Measurements from ENCODE around the gene SLC25A42.

Gene SLC25A42

DNA sequence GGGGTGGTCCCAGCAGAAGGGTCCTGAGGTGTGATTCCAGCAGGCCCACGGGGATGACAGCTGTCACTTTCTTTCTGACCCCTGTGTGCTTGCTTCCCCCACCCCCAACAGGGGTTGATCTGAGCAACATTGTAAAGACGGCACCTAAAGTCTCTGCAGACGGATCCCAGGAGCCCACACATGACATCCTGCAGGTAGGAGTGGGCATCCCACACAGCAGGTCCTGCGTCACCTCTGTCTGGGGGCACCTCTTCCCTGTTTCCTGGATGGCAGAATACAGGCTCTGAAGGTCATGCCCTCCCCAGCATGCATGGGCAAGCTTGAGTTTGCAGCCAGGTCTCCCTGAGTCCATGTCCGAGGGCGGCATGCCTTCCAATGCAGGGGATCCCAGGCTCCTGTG is 19.9 kb upstream of the SLC25A42 start:
- no peak overlapping the region for H3K4me3 ChIP-seq (ENCODE audit: low read length)
- DNase-seq (ENCODE audit: low read depth, low spot score) = no peak

DNA sequence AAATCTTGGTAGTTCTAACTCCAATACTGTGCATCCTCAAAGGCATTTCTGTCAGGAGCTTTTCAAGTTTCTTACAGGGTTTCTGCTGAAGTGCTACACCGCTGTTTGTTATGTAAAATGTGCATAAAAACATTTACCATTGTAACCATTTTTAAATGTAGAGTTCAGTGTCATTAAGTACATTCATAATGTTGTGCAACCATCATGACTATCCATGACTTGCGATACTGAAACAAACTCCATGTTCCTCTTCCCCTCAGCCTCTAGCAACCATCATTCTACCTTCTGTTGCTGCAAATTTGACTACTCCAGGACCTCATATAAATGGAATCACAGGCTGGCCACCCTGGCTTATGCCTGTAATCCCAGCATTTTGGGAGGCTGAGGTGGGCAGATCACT is 14.4 kb upstream of the SLC25A42 start:
- no peak for DNase-seq (ENCODE audit: low read depth, low spot score)
- no peak overlapping the region for H3K4me3 ChIP-seq (ENCODE audit: low read length)

DNA sequence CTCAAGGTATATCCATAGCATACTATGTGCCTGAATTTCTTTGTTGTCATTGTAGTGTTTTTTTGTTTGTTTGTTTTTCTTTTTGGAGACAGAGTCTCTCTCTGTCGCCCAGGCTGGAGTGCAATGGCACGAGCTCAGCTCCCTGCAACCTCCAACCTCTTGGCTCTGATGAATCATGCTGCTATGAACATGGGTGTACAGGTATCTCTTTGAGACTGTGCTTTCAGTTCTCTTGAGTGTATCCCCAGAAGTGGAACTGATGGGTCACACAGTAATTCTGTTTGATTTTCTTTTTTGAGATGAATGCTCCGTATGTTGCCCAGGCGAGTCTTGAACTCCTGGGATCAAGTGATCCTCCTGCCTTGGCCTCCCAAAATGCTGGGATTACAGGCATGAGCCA is 13.7 kb upstream of the SLC25A42 start:
- DNase-seq (ENCODE audit: low read depth, low spot score) = no peak
- no peak overlapping the region for H3K4me3 ChIP-seq (ENCODE audit: low read length)

DNA sequence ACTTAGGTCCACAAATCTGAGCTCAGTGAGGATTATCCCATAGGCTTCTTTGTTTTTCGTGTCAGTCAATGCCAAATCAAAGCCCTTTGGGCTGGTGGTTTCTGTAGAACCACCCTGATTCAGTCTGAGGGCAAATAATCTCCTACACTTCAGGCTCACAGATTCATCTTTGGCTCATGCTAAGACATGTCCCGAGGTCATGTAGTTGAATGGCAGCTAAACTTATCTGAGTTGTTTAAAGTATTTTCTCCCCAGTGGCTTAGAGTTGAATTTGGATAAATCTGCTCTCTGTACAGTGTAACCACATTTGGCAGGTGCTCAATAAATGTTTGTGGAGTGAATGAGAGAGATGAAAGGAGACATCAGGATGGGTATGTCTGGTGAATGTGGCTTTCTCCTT is 13.1 kb upstream of the SLC25A42 start:
- DNase-seq (ENCODE audit: low read depth, low spot score) = no peak
- no peak overlapping the region for H3K4me3 ChIP-seq (ENCODE audit: low read length)

DNA sequence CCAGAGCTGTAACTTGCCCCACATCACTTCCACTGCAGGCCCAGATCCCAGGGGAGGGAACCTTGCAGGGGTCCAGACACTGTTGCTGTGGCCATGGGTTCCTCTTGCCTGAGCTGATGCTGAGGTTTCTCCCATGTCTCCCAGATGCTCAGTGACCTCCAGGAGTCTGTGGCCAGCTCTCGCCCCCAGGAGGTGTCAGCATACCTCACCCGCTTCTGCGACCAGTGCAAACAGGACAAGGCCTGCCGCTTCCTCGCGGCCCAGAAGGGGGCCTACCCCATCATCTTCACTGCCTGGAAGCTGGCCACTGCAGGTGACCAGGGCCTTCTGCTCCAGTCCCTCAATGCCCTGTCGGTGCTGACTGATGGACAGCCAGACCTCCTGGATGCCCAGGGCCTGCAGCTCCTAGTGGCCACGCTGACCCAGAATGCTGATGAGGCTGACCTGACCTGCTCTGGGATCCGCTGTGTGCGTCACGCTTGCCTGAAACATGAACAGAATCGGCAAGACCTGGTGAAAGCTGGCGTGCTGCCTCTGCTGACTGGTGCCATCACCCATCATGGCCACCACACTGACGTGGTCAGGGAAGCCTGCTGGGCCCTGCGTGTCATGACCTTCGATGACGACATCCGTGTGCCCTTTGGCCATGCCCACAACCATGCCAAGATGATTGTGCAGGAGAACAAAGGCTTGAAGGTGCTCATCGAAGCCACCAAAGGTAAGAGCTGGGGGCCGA is 12.1 kb upstream of the SLC25A42 start:
- H3K4me3 ChIP-seq (ENCODE audit: low read length) = no peak overlapping the region
- no peak for DNase-seq (ENCODE audit: low read depth, low spot score)

DNA sequence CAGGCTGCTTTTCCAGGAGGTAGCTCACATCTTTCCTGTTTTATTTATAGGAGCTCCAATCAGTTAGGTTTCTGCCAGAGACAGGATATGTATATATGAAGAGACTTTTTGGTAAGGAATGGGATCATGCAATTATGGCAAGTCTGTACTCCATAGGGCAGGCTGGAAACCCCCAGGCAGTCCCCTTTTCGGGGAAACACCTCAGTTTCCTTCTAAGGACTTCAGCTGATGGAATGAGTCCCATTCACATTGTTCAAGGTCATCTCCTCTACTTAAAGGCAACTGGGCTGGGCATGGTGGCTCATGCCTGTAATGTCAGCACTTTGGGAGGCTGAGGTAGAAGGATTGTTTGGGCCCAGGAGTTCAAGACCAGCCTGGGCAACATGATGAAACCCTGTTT is 10.9 kb upstream of the SLC25A42 start:
- no peak for DNase-seq (ENCODE audit: low read depth, low spot score)
- no peak overlapping the region for H3K4me3 ChIP-seq (ENCODE audit: low read length)

DNA sequence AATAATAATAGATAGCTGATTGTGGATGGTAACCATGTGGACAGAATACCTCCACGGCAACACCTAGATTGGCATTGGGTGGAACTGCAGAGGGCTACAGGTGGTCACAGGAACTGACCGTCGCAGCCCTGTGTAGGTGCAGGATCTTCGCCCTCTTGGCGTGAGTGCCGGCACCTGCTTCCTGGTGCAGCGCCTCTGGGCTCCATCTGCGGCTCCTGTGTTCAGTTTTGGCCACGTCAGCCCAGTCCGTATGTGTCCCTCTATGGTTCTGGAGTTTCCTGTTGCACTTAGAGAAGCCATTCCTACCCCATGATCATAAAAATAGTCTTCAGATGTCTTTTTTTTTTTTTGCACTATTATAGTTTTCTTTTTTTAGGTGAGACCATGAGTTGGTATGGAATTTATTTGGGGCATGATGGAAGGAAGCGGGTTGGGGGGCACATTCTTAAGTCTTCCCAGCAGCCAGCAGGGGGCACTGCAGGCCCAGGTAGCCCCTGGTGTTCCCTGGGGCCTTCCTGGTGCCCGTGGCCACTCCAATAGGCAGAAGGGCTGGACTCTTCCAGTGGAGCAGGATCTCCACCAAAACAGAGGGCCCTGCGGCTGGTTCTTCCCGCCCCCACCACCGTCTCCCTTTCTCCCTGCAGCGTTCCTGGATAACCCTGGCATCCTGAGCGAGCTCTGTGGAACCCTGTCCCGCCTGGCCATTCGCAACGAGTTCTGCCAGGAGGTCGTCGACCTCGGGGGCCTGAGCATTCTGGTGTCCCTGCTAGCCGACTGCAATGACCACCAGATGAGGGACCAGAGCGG is 10.1 kb upstream of the SLC25A42 start:
- no peak for DNase-seq (ENCODE audit: low read depth, low spot score)
- H3K4me3 ChIP-seq (ENCODE audit: low read length) = no peak overlapping the region

DNA sequence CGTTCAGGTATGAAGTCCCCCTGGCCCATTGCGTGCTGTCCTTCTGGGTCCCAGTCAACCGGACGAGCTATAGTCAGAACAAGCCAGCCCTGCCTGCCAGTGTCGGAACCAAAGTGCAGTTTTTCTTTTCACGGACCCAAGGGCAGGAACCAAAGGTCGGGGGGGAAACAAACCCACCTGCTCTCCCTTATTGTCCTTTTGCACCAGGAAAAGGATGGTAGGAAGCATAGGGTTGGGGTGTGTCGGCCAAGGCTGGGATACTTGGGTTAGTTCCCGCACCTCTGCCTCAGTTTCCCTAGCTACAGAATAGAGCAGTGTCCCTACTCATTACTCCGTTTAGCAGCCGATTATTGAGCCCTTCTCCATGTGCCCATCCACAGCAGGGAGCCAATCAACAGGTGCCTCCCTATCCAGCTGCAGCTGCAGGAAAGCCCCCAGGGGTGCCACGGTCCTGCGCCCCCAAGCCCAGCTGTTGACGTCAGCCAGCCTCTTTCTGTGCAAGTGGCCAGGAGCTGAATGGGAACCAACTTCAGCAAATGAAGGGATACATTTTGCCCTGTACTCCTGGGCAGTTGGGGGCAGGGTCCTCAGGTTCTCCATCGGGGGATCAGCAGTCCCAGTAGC is 9.4 kb upstream of the SLC25A42 start:
- H3K4me3 ChIP-seq (ENCODE audit: low read length) = no peak overlapping the region
- DNase-seq (ENCODE audit: low read depth, low spot score) = no peak

DNA sequence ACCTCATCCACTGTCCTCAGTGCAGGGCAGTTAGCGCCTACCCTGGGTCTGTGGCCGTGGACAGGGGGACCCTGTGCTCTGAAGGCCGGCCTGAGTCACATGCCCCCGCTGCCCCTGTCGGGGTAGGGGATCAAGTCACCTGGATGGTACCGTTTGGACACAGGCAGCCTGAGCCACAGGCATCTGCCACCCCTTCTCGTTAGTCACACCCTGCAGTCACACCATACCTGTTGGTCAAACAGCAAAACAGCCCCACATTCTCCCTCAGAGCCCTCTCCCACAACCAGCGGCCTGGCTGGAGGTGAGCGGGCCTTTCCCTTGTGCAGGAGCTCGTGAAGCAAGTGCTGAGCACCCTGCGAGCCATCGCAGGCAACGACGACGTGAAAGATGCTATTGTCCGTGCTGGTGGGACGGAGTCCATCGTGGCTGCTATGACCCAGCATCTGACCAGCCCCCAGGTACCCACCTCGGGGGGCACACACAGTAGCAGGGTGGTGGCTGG is 8.8 kb upstream of the SLC25A42 start:
- DNase-seq (ENCODE audit: low read depth, low spot score) = no peak

DNA sequence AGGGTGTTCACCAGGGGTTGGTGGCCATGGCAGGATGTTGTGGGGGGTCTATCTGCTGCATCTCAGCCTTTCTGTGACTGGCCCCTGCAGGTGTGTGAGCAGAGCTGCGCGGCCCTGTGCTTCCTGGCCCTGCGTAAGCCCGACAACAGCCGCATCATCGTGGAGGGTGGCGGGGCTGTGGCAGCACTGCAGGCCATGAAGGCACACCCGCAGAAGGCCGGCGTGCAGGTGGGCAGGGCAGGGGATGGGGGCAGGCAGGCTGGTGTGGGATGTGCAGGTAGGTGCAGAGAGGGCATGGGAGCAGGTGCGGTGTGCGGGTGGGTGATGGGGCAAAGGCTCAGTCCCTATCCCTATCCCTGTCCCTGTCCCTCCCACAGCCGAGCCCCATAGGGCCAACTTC is 8.1 kb upstream of the SLC25A42 start:
- DNase-seq (ENCODE audit: low read depth, low spot score) = no peak
- no peak overlapping the region for H3K4me3 ChIP-seq (ENCODE audit: low read length)

More for the DNA sequence above, 8.8 kb upstream of the SLC25A42 start:
- H3K4me3 ChIP-seq (ENCODE audit: low read length) = no peak overlapping the region

DNA sequence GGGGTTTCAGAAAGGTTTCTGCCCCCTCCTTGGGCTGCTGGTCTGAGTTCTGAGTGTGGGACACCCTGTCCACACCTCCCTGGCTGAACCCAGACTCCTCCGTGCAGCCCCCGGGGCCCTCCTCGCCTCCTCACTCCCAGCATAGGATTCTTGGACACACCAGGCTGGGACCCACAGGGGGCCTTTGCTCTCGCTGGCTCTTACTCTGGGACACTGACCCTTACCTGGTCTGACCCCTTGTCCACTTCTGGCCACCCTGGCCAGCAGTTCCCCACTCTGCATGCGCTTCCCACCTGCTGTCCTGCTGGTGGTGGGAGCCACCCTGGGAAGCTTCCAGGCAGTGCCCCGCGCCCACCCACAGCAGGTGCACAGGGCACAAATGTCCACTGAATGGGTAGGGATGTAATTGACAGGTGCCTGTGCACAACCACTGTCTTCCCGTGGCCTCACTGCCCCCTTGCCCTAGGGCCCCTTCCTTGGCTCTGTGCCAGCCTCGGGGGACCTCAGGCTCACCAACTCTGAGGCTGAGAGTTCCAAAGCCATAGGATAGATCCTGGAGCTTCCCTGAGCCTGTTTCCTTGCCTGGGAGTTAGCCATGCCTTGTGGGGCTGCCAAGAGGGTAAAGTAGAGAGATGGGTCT is 7.0 kb upstream of the SLC25A42 start:
- DNase-seq (ENCODE audit: low read depth, low spot score) = no peak
- no peak overlapping the region for H3K4me3 ChIP-seq (ENCODE audit: low read length)

DNA sequence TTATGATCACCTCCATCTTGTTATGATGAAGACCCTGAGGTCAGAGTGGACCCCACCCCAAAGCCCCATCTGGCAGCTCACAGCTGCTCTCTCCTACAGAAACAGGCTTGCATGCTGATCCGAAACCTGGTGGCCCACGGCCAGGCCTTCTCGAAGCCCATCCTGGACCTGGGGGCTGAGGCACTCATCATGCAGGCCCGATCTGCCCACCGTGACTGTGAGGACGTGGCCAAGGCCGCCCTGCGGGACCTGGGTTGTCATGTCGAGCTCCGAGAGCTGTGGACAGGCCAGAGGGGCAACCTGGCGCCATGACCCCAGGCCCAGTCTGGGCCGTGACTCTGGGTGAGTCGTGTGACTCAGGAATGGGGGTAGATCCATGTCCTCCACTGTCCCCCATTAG is 6.5 kb upstream of the SLC25A42 start:
- DNase-seq (ENCODE audit: low read depth, low spot score) = no peak
- H3K4me3 ChIP-seq (ENCODE audit: low read length) = no peak overlapping the region

DNA sequence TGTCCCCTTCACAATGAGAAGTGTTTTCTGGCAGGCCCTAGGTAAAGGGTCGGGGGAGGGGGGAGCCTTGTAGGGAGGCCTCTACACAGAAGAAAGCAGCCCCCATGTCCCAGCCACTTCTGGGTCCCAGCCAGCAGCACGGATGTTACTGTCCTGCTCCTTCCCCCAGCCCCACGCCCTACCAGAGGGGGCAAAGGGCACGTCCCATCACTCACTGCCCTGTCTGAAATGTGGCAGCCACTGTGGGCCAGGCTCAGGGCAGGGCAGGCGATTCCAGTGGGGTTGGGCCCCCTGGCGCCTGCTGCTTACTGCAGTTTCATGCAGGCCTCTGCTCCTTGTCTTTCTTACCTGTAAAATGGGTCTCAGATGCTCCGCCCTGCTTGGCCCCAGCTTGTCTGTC is 6.1 kb upstream of the SLC25A42 start:
- DNase-seq (ENCODE audit: low read depth, low spot score) = no peak
- no peak overlapping the region for H3K4me3 ChIP-seq (ENCODE audit: low read length)

DNA sequence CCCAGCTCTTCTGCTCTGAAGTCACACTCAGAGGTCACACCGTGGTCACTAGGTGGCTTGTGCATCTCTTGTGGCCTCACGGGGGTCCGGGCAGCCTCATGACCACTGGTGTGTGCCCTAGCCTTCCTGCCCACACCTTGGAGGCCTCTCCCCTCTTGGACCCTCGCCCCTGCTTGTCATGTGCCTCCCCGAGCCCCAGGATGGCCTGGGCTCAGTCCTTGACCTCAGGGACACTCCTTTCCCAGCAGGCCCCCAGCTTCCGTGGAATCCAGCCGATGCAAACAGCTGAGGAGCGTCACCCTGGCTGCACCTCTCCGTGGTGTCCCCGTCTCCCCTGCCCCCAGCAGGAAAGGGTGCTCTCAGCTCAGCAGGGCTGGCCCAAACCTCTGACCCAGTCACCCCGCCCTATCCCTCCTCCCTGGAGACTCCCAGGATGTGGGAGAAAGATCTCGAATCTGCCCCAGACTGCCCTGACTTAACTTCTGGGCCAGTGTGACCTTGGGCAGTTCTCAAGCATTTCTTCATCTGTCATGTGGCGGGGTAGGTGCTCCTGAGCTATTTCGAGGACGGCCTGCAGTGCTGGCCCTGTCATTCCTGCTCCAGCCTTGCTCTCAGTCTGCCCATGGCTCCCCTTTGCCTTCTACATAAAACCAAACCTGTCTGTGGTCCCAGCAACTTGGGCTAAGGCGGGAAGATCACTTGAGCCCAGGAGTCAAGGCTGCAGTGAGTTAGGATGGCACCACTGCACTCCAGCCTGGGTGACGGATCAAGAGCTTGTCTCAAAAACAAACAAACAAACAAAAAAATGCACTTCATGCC is 4.6 kb upstream of the SLC25A42 start:
- no peak for DNase-seq (ENCODE audit: low read depth, low spot score)
- H3K4me3 ChIP-seq (ENCODE audit: low read length) = no peak overlapping the region

DNA sequence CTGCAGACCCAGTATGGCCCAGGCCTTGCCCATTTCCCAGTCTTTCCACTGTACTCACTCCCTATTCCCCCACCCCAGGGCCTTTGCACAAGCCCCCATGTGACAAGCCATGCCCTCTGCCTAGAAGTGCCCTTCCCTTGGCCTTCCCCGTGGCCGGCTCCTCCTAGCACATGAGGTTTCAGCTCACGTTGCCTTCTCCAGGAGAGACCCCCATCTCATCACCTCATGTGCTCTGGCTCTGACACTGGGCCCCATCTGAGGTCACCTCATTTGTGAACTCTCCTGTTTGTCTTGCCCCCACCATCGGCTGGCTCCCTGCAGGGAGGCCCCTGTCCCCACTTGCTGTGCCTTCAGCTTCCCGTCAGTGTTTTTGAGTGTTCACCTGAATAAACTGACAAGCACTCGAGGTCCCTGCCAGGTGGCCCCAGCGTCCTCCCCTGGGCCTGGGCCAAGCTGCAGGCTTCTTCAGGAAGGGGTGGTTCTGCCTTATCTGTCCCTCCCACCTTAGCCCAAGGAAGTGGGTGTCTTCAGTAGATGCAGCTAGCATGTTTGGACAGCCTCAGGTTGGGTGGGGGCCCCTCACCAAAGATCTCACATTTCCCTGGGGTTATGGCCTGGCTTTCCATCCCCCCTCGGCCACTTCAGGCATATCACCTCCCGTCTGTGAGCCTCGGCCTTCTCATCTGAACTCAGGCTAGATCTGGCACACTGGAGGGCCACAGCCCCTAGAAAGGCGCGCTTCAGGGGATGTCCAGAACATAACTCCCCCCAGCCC is 3.8 kb upstream of the SLC25A42 start:
- peak; percentile 48 for DNase-seq (ENCODE audit: low read depth, low spot score)
- no peak overlapping the region for H3K4me3 ChIP-seq (ENCODE audit: low read length)

DNA sequence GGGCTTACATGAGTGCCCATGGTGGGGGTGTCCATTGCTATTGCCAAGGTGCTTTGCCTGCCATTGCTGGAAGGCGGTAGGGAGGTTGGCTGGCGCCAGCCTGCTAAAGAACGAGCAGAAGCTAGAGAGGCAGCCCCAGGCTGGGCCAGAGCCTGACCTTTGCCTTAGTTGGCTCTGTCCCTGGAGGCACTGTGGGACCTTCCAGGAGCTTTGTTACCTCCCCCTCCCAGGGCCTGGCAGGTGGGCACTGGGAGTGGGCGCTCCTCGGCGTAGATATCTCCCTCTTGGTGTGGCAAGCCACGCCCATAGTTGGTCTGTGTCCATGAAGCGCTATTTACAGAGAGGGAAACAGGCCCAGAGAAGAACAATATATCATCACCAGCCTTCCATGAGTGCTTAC is 2.3 kb upstream of the SLC25A42 start:
- no peak overlapping the region for H3K4me3 ChIP-seq (ENCODE audit: low read length)
- DNase-seq (ENCODE audit: low read depth, low spot score) = no peak

DNA sequence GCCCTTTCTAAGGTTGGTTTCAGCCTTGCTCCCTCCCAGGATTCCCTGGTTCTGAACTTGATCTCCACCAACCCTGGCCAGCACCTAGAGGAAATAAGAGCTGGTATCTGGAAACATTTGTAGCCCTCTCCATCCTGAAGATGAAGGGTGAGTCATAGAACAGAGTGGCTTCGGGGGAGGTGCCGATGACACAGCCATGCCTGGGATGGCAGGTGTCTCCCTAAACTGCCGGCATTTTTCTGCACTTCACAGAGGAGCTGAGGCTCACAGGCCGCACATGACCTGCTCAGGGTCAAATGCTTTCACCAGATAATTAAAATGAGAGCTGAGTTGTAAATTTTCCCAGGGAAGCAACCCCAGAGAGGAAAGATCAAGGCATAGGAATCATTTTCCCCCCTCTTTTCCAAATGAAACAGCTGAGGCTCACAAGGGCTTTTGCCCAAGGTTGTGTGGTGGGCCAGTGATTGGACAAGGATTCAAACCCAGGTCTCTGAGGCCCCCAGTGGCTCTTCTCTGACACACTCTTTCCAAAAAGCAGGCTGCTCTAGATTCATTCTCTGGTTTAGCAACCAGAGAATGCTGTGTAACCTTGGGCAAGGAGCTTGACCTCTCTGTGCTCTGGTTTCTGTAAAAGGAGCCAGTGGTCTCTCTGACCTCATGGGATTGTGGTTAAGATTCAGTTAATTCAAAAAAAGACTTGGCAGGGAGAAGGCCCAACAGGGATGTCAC is 1.2 kb upstream of the SLC25A42 start:
- no peak for DNase-seq (ENCODE audit: low read depth, low spot score)
- peak overlapping the region; percentile 82 for H3K4me3 ChIP-seq (ENCODE audit: low read length)
